ENCODE results near the gene TMEM232.

The TMEM232 gene

DNA sequence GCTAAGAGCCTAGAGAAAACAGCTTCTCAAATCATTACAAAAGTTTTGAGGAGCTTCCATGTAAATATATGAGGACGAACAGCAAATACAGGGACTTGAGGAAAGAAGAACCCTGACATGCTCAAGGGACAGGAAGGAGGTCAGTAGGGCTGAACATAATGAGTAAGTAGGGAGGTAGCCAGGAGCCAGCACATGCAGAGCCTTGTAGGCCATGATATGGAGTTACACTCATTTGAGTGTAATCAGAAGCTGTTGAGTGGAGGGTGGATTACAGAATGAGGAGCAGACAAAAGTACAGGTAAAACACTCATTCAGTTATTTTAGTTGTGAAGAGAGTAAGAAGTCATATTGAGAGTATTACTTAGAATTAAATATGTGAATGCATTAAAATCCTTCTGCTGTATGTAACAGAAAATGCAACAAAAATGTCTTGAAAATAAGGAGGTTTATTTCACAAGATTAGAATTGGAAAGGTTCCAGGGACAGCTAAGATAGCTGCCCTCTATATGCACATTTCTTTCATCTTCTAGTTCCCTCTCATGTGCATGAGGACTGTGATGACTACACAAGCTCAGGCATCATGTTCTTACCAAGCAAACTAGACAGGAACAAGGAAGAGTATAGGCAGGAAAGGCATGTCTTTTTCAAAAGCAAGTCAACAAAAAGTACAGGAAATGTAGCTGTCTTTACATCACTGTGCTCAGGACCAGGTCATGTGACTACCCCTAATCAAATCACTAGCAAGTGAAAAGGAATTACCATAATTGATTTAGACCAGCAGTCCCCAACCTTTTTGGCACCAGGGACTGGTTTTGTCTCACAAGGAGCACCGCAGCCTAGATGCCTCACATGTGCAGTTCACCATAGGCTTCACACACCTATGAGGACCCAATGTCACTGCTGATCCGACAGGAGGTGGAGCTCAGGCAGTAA lies 87.2 kb downstream of the TMEM232 start:
- intact Hi-C loops (cut with DNase I) = no loop called here
- no peak for DNase-seq

DNA sequence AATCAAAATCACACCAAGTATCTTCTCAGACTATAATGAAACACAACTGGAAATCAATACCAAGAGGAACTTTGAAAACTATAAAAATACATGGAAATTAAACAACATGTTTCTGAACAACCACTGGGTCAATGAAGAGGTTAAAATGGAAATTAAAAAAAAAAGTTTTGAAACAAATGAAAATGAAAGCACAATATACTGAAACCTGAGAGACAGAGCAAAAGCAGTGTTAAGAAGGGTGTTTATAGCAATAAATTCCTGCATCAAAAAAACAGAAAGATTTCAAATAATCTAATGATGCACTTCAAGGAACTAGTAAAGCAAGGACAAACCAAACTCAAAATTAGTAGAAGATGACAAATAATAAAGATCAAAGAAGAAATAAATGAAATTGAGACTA lies 92.0 kb downstream of the TMEM232 start:
- intact Hi-C loops (cut with DNase I) = no loop called here

DNA sequence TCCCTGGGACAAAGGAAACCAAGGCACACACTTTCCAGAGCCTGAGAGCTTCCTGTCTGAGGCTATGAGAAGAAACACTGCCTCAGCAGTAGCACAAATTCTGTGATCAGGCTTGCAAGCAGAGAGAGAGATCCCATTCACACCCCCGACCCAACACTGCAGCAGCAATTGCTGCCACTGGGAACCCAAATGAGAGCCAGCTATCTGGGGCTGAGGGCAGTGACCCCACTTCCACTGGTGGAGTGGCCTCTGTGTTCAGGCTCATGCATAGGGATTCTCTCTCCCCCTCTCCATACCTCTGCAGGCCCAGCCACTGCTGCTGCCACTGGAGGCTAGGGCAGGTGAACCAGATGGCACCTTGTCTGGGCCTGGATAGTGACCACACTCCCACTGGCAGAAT lies 95.2 kb downstream of the TMEM232 start:
- intact Hi-C loops (cut with DNase I) = no loop called here
- peak in 1 of 10 donors; percentile 70 for DNase-seq

More for the DNA sequence above, 92.0 kb downstream of the TMEM232 start:
- no peak for DNase-seq

DNA sequence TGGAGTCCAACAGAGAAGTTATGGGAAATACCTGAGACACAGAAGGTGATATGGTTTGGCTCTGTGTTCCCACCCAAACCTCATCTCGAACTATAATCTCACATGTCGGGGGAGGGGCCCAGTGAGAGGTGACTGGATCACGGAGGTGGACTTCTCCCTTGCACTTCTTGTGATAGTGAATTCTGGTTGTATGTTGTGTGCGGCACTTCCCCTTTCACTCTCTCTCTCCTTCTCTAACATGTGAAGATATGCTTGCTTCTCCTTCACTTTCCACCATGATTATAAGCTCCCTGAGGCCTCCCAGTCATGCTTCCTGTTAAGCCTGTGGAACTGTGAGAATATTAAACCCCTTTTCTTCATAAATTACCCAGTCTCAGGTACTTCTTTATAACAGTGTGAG lies 96.1 kb downstream of the TMEM232 start:
- DNase-seq = peak in 1 of 10 donors; percentile 37
- intact Hi-C loops (cut with DNase I) = no loop called here

DNA sequence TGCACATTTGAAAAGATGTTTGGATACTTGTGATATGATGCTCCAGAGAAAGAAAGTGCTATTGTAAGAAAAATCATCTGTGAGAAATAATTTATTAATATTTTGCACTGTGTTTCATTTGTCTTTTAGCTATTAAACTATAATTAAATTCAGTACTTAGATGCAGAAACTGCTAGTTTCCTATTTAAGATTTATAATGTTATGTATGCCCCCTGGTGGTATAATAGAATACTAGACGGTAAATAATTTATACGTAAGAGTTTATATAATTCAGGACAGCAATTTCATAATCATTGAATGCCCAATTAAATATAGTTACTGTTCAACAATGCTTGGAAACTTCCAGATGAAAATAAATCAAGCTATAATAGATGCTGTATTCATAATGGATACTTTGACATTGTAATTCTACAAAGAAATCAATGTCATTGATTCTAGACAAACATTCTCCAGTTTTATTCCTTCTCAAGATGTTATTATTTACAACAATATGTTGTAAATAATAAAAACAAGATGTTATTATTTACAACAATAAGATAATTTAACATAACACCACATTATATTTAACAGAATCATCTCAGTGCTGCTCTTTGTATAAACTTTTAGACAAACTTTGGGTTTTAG lies 101.0 kb downstream of the TMEM232 start:
- DNase-seq = no peak
- intact Hi-C loops (cut with DNase I) = loop anchor here (10.0 kb wide), 1 partner anchor 931 kb away; no protein-coding TSS in a partner anchor

DNA sequence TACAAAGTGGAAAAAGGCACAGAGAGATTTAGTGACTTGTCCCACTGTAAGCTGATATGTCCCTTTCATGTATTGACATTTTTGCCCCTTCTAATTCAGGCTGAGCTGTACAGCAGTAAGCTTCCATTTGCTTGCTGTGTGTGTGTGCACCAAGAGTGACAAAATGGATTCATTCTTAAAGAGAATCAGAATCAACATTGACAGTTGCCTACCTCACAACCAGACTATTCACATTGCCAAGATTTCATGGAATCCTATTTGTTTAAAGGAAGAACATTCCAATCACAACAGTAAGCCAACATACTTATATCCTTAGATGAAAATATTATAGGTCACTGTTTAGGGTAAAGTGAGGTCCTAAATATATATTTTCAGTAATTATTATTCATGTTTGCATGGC lies 102.6 kb downstream of the TMEM232 start:
- intact Hi-C loops (cut with DNase I) = loop anchor here (10.0 kb wide), 1 partner anchor 929 kb away; no protein-coding TSS in a partner anchor
- no peak for DNase-seq

DNA sequence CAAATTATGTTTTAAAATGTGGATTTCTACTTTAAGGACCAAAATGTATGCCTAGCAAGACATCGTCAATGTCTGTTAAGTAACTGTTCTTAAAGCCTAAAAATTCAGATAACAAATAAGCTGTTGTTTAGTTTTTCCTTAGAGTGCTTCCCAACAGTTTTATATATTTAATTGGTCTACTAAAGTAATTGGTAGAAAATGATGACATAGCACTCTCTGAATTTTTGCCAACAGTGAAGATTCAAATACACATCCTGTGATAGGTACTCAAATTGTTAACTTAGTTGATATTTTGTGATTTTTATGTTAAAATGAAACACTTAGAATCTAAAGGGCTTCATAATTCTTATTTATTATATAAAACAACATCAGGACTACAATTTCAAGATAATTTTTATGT lies 107.5 kb downstream of the TMEM232 start:
- no peak for DNase-seq
- intact Hi-C loops (cut with DNase I) = no loop called here

DNA sequence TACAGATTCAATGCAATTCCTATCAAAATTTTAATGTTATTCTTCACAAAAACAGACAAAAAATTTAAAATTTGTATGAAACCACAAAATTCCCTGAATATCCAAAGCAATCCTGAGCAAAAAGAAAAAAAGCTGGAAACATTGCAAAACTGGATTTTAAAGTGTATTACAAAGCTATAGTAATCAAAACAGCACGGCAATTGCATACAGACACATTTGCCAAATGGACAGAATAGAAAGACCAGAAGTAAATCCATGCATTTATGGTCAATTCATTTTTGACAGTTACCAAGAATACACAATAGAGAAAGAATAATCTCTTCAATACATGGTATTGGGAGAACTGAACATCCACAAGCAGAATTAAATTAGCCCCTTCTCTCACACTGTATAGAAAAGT lies 110.5 kb downstream of the TMEM232 start:
- no peak for DNase-seq
- intact Hi-C loops (cut with DNase I) = no loop called here

DNA sequence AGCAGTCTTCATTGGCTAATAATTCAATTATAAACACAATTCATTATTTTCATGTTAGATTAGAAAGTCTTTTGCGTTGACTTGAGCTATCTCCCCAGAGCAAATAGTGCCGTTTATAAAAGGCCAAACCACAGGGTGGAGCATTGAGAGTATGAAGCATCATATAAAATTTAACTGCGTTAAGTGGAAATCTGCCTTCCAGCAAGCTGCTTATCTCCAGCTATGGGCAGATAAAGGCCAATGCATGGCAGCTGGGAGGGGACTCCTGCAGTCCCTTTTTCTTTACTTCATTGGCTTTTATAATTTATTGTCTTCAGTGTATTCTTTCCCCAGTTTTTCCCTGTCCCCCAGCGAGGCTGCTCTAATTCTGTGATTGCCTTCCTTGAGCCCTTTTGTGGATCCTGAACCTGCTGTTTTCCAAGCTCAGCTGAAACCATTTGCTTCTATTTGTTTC lies 113.7 kb downstream of the TMEM232 start:
- intact Hi-C loops (cut with DNase I) = no loop called here
- no peak for DNase-seq

DNA sequence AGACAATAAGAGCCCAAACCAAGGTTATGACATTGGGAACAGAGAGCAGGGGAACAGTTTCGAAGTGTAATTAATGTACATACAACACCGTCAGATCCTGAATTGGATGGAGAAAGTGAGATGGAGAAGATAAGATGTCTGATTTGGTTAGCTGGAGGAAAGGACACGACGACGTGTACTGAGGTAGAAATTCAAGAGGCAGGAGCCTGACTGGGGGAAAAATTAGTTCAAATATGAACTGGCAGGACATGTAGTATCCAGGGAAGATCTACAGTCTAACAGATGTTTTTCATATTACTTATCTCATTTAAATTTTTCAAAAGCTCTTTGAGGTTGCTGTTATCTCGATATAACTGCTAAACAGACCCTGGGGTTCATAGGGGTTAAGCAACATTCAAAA lies 114.7 kb downstream of the TMEM232 start:
- intact Hi-C loops (cut with DNase I) = no loop called here
- DNase-seq = no peak

DNA sequence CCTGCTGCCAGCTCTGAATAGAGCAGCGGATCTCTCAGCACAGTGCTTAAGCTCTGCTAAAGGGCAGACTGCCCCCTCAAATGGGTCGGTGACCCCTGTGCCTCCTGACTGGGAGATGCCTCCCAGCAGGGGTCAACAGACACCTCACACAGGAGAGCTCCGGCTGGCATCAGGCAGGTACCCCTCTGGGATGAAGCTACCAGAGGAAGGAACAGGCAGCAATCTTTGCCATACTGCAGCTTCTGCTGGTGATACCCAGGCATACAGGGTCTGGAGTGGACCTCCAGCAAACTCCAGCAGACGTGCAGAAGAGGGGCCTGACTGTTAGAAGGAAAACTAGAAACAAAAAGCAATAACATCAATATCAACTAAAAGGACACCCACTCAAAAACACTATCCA lies 131.6 kb downstream of the TMEM232 start:
- intact Hi-C loops (cut with DNase I) = no loop called here
- peak in 1 of 10 donors; percentile 36 for DNase-seq

DNA sequence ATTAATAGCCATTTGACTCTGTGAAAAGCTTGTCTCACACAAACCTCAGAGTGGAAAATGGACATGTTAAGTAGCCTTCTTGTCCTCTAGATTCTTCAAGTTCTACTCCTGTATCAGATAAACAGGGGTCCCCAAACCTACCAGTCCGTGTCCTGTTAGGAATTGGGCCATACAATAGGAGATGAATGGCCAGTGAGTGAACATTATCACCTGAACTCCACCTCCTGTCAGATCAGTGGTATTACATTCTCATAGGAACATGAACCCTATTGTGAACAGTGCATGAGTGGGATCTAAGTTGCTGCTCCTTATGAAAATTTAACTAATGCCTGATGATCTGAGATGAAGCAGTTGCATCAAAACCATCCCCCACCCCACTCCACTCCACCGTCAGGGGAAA lies 136.3 kb downstream of the TMEM232 start:
- DNase-seq = no peak
- intact Hi-C loops (cut with DNase I) = no loop called here

DNA sequence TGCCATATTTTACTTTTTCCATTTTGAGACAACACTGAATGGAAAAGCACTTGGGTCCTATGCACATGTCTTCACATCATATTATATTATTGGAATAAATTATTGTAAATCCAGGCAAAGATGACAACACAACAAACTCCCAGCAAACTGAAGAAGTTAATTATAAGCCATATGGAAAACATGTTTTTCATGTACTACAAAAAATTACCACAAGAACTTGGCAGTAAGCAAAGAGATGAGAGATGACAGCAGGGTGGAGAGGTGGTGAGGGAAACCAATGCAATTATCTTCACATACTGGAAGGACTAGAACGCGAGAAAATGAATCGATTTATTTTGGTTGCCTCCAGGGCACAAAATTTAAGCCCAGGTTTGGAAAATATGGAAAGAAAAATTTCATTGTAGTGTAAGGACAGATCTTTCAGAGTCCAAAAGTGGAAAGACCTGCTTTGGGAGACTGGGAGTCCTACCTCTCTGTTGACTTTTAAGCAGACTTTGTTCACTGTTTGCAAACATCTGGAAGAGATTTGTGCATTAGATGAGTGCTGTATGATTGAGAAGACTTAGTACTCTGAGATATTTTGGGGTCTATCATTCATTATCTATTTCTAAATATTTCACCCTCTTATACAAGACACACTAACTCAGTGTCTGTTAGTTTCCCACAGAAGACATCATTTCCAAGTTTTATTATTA lies 138.0 kb downstream of the TMEM232 start:
- DNase-seq = no peak
- intact Hi-C loops (cut with DNase I) = no loop called here

DNA sequence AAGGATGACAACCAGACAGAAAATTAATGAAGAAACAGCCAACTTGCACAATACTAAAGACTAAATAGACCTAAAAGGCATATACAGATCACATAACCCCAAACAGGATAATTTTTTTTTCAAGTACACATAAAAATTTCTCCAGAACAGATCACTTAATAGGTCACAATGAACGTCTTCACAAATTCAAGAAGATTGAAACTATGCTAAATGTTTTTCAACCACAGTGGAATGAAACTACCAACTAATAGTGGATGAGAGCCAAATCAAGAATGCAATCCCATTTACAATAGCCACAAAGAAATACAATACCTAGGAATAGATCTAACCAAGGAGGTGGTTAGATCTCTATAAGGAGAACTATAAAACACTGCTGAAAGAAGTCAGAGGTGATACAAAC lies 145.8 kb downstream of the TMEM232 start:
- no peak for DNase-seq
- intact Hi-C loops (cut with DNase I) = no loop called here

DNA sequence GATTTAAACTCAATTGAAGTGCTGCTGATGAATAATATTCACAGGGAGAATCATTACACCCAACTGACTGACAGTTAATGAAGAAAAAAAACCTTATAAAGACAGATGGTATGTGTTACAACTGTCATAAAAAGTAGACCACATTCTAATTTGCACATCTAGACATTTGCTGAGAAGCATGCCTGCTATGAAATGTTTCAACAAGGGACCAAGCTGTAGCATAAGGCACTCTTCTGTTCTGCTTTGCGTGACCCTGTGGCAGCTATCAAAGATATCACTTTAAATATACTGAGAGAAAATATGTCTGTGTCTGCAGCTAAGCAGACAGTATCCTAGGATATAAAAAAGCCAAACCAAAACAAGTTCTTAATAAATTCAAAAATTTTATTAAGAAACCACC lies 153.7 kb downstream of the TMEM232 start:
- DNase-seq = no peak
- intact Hi-C loops (cut with DNase I) = no loop called here

DNA sequence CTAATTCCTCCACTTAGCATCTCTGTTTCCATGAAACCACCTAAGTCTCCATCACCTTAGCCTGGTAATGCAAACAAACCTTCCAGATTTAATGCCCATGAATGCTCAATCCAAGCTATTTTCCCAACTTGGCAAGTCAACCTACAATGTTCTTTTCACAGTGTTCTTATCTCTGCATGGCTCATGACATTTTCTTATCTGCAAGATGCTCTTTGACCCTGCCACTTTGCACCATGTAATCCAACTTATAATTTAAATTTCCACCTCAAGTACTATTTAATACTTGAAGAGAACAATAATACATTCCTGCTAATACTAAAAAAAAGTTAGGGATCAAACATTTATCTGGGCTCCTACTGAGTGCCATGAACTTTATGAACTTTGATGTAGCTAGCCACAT lies 164.3 kb downstream of the TMEM232 start:
- intact Hi-C loops (cut with DNase I) = no loop called here
- DNase-seq = no peak

DNA sequence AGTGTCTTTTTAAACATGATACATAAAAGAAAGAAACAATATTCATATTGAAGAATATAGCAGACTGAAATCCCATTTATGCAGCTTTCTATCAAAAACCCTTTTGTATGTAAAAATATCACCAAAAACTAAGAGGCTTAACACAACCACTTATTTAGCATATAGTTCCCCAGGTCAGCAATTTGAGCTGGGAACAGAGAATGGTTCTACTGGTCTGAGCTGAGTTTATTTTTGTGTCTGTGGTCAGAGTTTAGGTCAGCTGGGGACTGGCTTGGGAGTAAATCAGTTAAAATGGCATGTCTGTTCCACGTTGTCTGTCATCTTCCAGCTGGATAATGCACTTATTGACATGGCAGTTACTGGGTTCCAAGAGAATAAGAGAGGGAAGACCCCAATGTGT lies 165.0 kb downstream of the TMEM232 start:
- intact Hi-C loops (cut with DNase I) = no loop called here
- no peak for DNase-seq

DNA sequence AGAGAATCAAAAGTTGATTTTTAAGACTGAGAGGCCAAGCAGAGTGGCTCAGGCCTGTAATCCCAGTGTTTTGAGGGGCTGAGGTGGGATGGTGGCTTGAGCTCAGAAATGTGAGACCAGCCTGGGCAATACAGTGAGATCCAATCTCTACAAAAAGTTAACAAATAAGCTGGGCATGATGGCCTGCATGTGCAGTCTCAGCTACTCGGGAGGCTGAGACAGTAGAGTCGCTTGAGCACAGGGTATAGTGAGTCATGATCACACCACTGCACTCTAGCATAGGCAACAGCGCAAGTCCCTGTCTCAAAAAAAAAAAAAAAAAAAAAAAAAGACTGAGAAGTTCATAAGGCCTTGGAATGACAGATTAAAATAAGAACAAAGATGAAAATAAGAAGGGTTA lies 177.2 kb downstream of the TMEM232 start:
- intact Hi-C loops (cut with DNase I) = no loop called here
- DNase-seq = no peak

DNA sequence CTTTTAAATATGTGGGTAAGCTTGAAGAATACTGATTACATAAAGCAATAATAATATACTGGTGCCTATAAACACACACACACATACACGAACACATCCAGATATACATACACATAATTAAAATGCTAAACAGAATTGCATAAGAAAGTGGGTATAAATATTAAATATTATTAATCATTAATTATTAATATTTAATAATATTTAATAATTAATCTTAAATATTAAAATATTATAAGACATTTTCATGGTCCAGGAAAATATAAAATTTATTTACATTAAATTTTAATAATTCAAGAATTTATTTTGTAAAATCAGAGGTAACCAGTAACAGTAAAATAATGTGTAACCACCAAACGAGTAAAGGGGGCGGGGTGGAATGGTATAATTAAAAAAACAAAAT lies 178.3 kb downstream of the TMEM232 start:
- DNase-seq = no peak

DNA sequence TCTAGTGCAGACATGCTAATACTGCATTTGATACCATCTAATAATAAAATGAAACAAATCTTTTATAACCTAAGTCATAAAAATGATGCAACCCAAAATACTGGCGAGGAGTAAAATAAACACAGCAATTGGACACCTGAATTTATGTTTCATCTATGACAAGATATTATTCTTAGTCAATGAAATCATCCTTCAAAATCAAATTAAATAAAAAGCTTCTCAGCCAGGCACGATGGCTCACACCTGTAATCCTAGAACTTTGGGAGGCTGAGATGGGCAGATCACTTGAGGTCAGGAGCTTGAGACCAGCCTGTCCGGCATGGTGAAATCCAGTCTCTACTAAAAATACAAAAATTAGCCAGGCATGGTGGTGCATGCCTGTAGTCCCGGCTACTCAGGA lies 179.0 kb downstream of the TMEM232 start:
- no peak for DNase-seq
- intact Hi-C loops (cut with DNase I) = no loop called here

More for the DNA sequence above, 178.3 kb downstream of the TMEM232 start:
- intact Hi-C loops (cut with DNase I) = no loop called here

DNA sequence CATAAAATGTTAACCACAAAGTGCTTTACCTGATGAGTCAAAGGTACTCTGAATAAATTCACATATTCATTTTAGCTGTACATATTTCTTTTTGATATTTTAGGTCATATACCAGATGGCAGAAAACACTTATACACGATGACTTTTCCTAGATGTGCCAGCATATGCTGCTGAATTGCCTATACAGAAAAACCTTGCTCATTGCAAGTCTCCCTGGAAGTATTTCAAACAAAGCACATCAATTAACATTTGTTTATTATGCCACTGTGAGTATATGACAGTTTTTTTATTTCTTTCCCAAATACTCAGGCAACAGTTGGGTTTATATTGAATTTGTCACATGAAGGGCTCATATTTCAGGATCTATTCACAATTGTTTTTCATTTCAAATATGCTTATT lies 180.8 kb downstream of the TMEM232 start:
- intact Hi-C loops (cut with DNase I) = no loop called here
- DNase-seq = no peak

All from posterior cingulate gyrus (tissue), 11 donors.